HepG2 (cell line): ENCODE measurements around the gene NPAS2. TPM values are rescaled to one million over a fixed set of nuclear protein-coding genes. Genes with fewer than 3 reads are reported as not detected.

Experiments used
- ATAC-seq: fragments of 200-7000 bp; cut with Tn5 transposase; 3 replicates; pipeline ENCODE4 v1.9.1; 2020; ENCODE audit warnings: mild to moderate bottlenecking, moderate library complexity
- Bru-seq: library from RNA; stranded (reverse); fragments of 400-500 nt; gene quantifications from one replicate; lab custom pipeline; 2021; lab: Mats Ljungman, UMichigan
- BruChase-seq, 2 experiments: library from RNA; stranded (reverse); fragments of 400-500 nt; gene quantifications; one replicate each; lab custom pipeline; 2021; lab: Mats Ljungman, UMichigan
- BruUV-seq: library from RNA; stranded (reverse); fragments of 400-500 nt; replicated peaks from 2 replicates; lab custom pipeline; 2021; lab: Mats Ljungman, UMichigan
- CTCF ChIA-PET: fragments of 300-600 bp; formaldehyde crosslinking; extraction: SDS; loops from one replicate; lab custom pipeline; 2021; ENCODE audit warnings: low total read pairs, inconsistent platforms, low intra/inter-chr PET ratio; lab: Yijun Ruan, JAX
- POLR2A ChIA-PET: fragments of 350-600 bp; sonication (Branson Sonifier 250); formaldehyde crosslinking; loops from one replicate; lab custom pipeline; 2020; ENCODE audit warnings: antibody characterized with exemption, inconsistent platforms; lab: Yijun Ruan, JAX
- DNase-seq: peaks from one replicate; pipeline ENCODE4 v3.0.0-alpha.2; 2015; ENCODE audit warnings: low spot score
- FAIRE-seq: peaks from 3 replicates; lab custom pipeline; 2011; peaks lifted over from hg19 to GRCh38; lab: Jason Lieb, UNC
- H2AFZ ChIP-seq: one replicate; pipeline ENCODE4 v1.6.1; 2011; ENCODE audit warnings: low read length, inconsistent platforms
- H3K27ac ChIP-seq: fragments of 300-600 bp; 3 replicates; pipeline ENCODE4 v1.8.0; 2011; ENCODE audit warnings: mixed run types, mild to moderate bottlenecking, mixed read lengths, low read length, inconsistent platforms; ENCODE audit not compliant: insufficient read depth; ENCODE audit errors: extremely low read length
- H3K27me3 ChIP-seq, 2 experiments: fragments of 200-600 bp in 1 of 2; 2 replicates in 1 of 2; 3 replicates in 1 of 2; pipeline versions ENCODE4 v1.6.0 to v1.8.0; 2011; ENCODE audit warnings: low read length in 2 of 2, mild to moderate bottlenecking in 2 of 2, moderate library complexity in 2 of 2, inconsistent platforms in 1 of 2; ENCODE audit not compliant: insufficient read depth in 2 of 2, control insufficient read depth in 1 of 2
- H3K36me3 ChIP-seq, 2 experiments: fragments of 200-600 bp in 1 of 2; replicated peaks in 1 of 2; 2 replicates in 1 of 2; 3 replicates in 1 of 2; pipeline versions ENCODE4 v1.5.1 to v1.8.0; 2011; ENCODE audit warnings: low read length in 2 of 2, inconsistent platforms in 1 of 2; ENCODE audit not compliant: insufficient read depth in 2 of 2, control insufficient read depth in 1 of 2
- H3K4me1 ChIP-seq: 2 replicates; pipeline ENCODE4 v1.5.1; 2012; ENCODE audit warnings: low read length, inconsistent platforms; ENCODE audit not compliant: insufficient read depth
- H3K4me2 ChIP-seq: 2 replicates; pipeline ENCODE4 v1.6.0; 2011; ENCODE audit warnings: low read depth, low read length, inconsistent platforms
- H3K4me3 ChIP-seq, 3 experiments: fragments of 200-600 bp in 1 of 3; sonication (generic), shearing (Covaris generic) in 1 of 3; replicated peaks in 1 of 3; 2 replicates each; pipeline ENCODE4 v1.5.1; 2011 to 2016; ENCODE audit warnings: low read length in 3 of 3, inconsistent platforms in 2 of 3, low read depth in 2 of 3, mild to moderate bottlenecking in 2 of 3, control low read depth in 1 of 3, mixed read lengths in 1 of 3; ENCODE audit not compliant: insufficient read depth in 1 of 3
- H3K79me2 ChIP-seq: one replicate; pipeline ENCODE4 v1.6.1; 2011; ENCODE audit warnings: low read length, inconsistent platforms; ENCODE audit not compliant: insufficient read depth
- H3K9ac ChIP-seq: 2 replicates; pipeline ENCODE4 v1.6.0; 2011; ENCODE audit warnings: mild to moderate bottlenecking, low read depth, low read length, inconsistent platforms; ENCODE audit not compliant: insufficient read depth
- H3K9me3 ChIP-seq: 2 replicates; pipeline ENCODE4 v1.5.1; 2012; ENCODE audit warnings: mild to moderate bottlenecking, low read length
- H4K20me1 ChIP-seq: 2 replicates; pipeline ENCODE4 v1.6.0; 2011; ENCODE audit warnings: inconsistent platforms, mild to moderate bottlenecking, low read length, moderate library complexity; ENCODE audit not compliant: insufficient read depth
- CBX1 ChIP-seq: IDR thresholded peaks from one replicate; pipeline ENCODE4 v1.6.1; 2016; ENCODE audit warnings: antibody characterized with exemption, low read depth
- ETV5 ChIP-seq: IDR thresholded peaks from 2 replicates; pipeline ENCODE4 v1.6.1; 2018; ENCODE audit warnings: missing biosample characterization, missing genetic modification reagents, inconsistent platforms, borderline replicate concordance
- GMEB1 ChIP-seq: sonication (generic); formaldehyde crosslinking; IDR thresholded peaks from 2 replicates; pipeline ENCODE4 v1.5.1; 2020; ENCODE audit warnings: missing genetic modification reagents, mild to moderate bottlenecking, borderline replicate concordance
- KMT2A ChIP-seq: sonication (generic); formaldehyde crosslinking; IDR thresholded peaks from 2 replicates; pipeline ENCODE4 v1.4.0; 2020; ENCODE audit warnings: missing genetic modification reagents
- TFE3 ChIP-seq: IDR thresholded peaks from 2 replicates; pipeline ENCODE4 v1.6.1; 2016
- ZFP36L1 ChIP-seq: sonication (generic); formaldehyde crosslinking; IDR thresholded peaks from 2 replicates; pipeline ENCODE4 v1.8.0; 2022; ENCODE audit warnings: mild to moderate bottlenecking, missing genetic modification reagents, moderate library complexity
- ZNF782 ChIP-seq: sonication (generic); formaldehyde crosslinking; IDR thresholded peaks from 2 replicates; pipeline ENCODE4 v1.4.0; 2020; ENCODE audit warnings: missing genetic modification reagents, mild to moderate bottlenecking, borderline replicate concordance
- WGBS: methylation state at CpG from one replicate; pipeline ENCODE4 v1.1.6; 2017; ENCODE audit warnings: low lambda C conversion rate; 5-methylcytosine and 5-hydroxymethylcytosine counted together
- in situ Hi-C: cut with HindIII; loops from 2 replicates; pipeline ENCODE4 v1.10.0; 2017; ENCODE audit warnings: low pct_unique_long_range_greater_than_20kb; ENCODE audit not compliant: extremely low pct_ligation_motif_present
- intact Hi-C: fragments of 100-400 bp; cut with micrococcal nuclease; formaldehyde crosslinking; loops from one replicate; pipeline ENCODE4 v1.10.0; 2022; ENCODE audit not compliant: unreplicated experiment
- long read RNA-seq, 2 experiments: library from RNA in 1 of 2; library from polyadenylated mRNA in 1 of 2; stranded (forward) in 1 of 2; unstranded in 1 of 2; transcript quantifications; one replicate each; pipeline ENCODE4 v2.0.0, GENCODE V29; 2019 to 2022
- polyA minus RNA-seq, 3 experiments: library from RNA; depleted of rRNA, polyadenylated mRNA; stranded (reverse); fragments of >200 nt; gene quantifications; 2 replicates each; pipeline ENCODE4 v1.2.3, GENCODE V29; 2011; ENCODE audit warnings: low replicate concordance in 1 of 3
- polyA plus RNA-seq, 8 experiments: library from polyadenylated mRNA; depleted of rRNA in 3 of 8; stranded (reverse) in 7 of 8; unstranded in 1 of 8; fragments of >200 nt; fragmentation: Illumina TruSeq in 4 of 8; extraction: Trizol in 4 of 8; gene quantifications; 2 replicates each; pipeline versions ENCODE4 v1.2.1 to v1.2.3, GENCODE V29; 2011 to 2016; ENCODE audit warnings: low read depth in 4 of 8, missing spikeins in 1 of 8, mixed read lengths in 1 of 8; ENCODE audit not compliant: insufficient read depth in 1 of 8
- total RNA-seq, 5 experiments: library from RNA; depleted of rRNA; stranded (reverse); fragments of >200 nt; fragmentation: Illumina TruSeq; extraction: Trizol; gene quantifications; 2 replicates each; pipeline ENCODE4 v1.2.3, GENCODE V29; 2016; ENCODE audit warnings: low read depth in 1 of 5
- TF ChIP-seq, protein P1 (sequence below): sonication (generic); formaldehyde crosslinking; IDR thresholded peaks from 2 replicates; pipeline ENCODE4 v1.5.0; 2020; ENCODE audit warnings: missing genetic modification reagents

The NPAS2 gene, protein sequence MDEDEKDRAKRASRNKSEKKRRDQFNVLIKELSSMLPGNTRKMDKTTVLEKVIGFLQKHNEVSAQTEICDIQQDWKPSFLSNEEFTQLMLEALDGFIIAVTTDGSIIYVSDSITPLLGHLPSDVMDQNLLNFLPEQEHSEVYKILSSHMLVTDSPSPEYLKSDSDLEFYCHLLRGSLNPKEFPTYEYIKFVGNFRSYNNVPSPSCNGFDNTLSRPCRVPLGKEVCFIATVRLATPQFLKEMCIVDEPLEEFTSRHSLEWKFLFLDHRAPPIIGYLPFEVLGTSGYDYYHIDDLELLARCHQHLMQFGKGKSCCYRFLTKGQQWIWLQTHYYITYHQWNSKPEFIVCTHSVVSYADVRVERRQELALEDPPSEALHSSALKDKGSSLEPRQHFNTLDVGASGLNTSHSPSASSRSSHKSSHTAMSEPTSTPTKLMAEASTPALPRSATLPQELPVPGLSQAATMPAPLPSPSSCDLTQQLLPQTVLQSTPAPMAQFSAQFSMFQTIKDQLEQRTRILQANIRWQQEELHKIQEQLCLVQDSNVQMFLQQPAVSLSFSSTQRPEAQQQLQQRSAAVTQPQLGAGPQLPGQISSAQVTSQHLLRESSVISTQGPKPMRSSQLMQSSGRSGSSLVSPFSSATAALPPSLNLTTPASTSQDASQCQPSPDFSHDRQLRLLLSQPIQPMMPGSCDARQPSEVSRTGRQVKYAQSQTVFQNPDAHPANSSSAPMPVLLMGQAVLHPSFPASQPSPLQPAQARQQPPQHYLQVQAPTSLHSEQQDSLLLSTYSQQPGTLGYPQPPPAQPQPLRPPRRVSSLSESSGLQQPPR
- total RNA-seq (2016; rRNA removed; fragmentation: Illumina TruSeq; extraction: Trizol) (14.8 and 16.8 TPM in 2 replicates), polyA plus RNA-seq (2011; rRNA removed) (37.5 and 48.9 TPM in 2 replicates), polyA minus RNA-seq (2011; rRNA and poly(A)+ RNA removed; ENCODE audit: low replicate concordance) (6.3 and 50.0 TPM in 2 replicates), Bru-seq, nascent RNA (percentile 93 among the genes with signal in this experiment), BruChase-seq, experiment 1, labeled RNA remaining after a 6-hour chase (percentile 87 among the genes with signal in this experiment), BruChase-seq, experiment 2, labeled RNA remaining after a 2-hour chase (percentile 92 among the genes with signal in this experiment)
- total RNA-seq (2016; cell fraction: cytosol; rRNA removed; fragmentation: Illumina TruSeq; extraction: Trizol; ENCODE audit: low read depth), result 22.8 and 25.5 TPM in 2 replicates
- total RNA-seq (2016; cell fraction: insoluble cytoplasmic fraction; rRNA removed; fragmentation: Illumina TruSeq; extraction: Trizol), result 15.0 and 18.3 TPM in 2 replicates
- 27.5 and 27.7 TPM in 2 replicates for total RNA-seq (2016; cell fraction: membrane; rRNA removed; fragmentation: Illumina TruSeq; extraction: Trizol)
- total RNA-seq (2016; cell fraction: nucleus; rRNA removed; fragmentation: Illumina TruSeq; extraction: Trizol), result 28.5 and 41.7 TPM in 2 replicates
- 22.7 and 29.0 TPM in 2 replicates for polyA plus RNA-seq (2011; cell fraction: cytosol; rRNA removed)
- 178 and 216 TPM in 2 replicates for polyA plus RNA-seq (2011; cell fraction: nucleus; rRNA removed)
- polyA plus RNA-seq (2012), result 24.2 and 33.9 TPM in 2 replicates
- polyA plus RNA-seq (2016; cell fraction: cytosol; fragmentation: Illumina TruSeq; extraction: Trizol; ENCODE audit: low read depth), result 23.0 and 27.5 TPM in 2 replicates
- 31.5 and 44.8 TPM in 2 replicates for polyA plus RNA-seq (2016; cell fraction: insoluble cytoplasmic fraction; fragmentation: Illumina TruSeq; extraction: Trizol; ENCODE audit: low read depth)
- 52.0 and 66.4 TPM in 2 replicates for polyA plus RNA-seq (2016; cell fraction: membrane; fragmentation: Illumina TruSeq; extraction: Trizol; ENCODE audit: low read depth)
- 112 and 136 TPM in 2 replicates for polyA plus RNA-seq (2016; cell fraction: nucleus; fragmentation: Illumina TruSeq; extraction: Trizol; ENCODE audit: insufficient read depth, low read depth)
- polyA minus RNA-seq (2011; cell fraction: cytosol; rRNA and poly(A)+ RNA removed), result 39.0 and 60.4 TPM in 2 replicates
- 83.3 and 89.8 TPM in 2 replicates for polyA minus RNA-seq (2011; cell fraction: nucleus; rRNA and poly(A)+ RNA removed)
- long read RNA-seq, experiment 1, partial matches to known transcripts, result 6 of 13 reads
- long read RNA-seq, experiment 1, other reads (novel, unspliced or antisense), result 7 of 13 reads
- long read RNA-seq, experiment 2, full-length matches to known transcripts, result 2 of 70 reads
- long read RNA-seq, experiment 2, partial matches to known transcripts, result 19 of 70 reads
- long read RNA-seq, experiment 2, other reads (novel, unspliced or antisense), result 49 of 70 reads

DNA sequence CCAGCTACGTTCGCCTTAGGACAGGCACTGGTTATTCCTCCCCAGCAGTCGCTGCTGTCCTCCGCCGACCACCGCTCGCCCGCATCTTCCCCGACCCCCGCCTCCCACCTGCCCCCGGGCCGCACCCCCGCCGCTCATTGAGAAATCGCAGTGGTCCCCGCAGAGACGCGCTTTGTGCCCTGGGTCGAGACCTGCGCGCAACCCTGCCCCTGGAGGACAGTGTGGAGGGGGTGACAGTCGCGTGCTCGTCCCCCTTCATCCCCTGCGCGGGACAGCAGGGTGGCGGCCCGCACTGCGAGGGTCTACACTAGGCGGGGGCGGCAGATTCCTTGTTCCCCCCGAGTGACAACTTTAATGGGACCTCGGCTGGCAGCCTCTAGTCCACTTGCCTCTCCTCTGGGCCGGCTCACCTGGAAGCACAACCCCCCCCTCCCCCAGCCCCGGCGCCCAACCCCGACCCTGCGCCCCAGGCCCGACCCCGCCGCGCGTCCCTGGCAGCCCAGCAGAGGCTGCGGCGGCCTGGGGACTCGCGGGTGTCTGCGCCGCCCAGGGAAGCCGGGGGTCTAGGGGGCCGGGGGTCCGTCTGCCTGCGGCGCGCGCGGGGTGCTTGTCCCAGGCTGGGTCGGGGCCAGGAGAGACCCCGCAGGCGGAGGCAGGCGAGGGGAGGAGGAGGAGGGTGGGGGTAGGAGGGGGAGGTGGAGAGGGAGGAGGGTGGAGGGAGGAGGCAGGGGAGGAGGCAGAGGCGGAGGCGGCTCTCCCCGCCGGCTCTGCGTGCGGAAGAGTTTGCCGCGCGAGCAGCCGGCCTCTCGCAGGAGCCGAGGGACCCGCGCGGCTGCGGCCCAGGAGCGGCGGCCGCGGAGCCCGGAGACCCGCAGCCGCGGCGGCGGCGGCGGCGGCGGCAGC, at the start of gene NPAS2:
Gene NPAS2 (plus strand): TSS at position 770 of the 903 bp plus-strand sequence. CDS start 84,616 bp downstream, outside the sequence.
- peak; percentile 35 for DNase-seq
- peak; percentile 72 for ATAC-seq
- intact Hi-C loops (loop anchor here (1.0 to 2.0 kb wide), 2 partner anchors 55 to 89 kb away; no protein-coding TSS in a partner anchor), in situ Hi-C loops (loop anchor here (5.0 kb wide), 3 partner anchors 37 to 87 kb away; no protein-coding TSS in a partner anchor)
- Histone ChIP-seq H3K27ac (peak within 1 kb of the TSS; percentile 67), H3K4me3 (peak within 1 kb of the TSS; percentile 76 to 96 (median 87)), H2AFZ (no peak within 1 kb of the TSS), H3K4me2 (peak within 1 kb of the TSS; percentile 93), H3K9me3 (no peaks in the 10 kb centered on the region), H4K20me1 (peaks cover 15% of the 10 kb centered on the region), H3K4me1 (peaks cover 71% of the 10 kb centered on the region), H3K9ac (peak within 1 kb of the TSS; percentile 93), H3K36me3 (0 out of 5 replicates have a peak, but pooled peaks cover 0 to 2% of the 10 kb centered on the region in 2 experiments), H3K79me2 (peaks cover 44% of the 10 kb centered on the region), H3K27me3 (no peaks in the 10 kb centered on the region; a peak in 1 of 5 replicates)
- WGBS, result 2% methylated on average over 44 of the region's 91 CpGs
- POLR2A ChIA-PET, result interaction anchor here (0.7 to 2.6 kb wide), 13 partner anchors 8 to 182 kb away, joined by 3 to 22 read pairs (median 5); partner anchors contain the start of gene RPL31
- BruUV-seq, result no TSS peak
- CTCF ChIA-PET, result interaction anchor here (1.0 to 1.8 kb wide), 4 partner anchors 84 to 89 kb away, joined by 4 to 12 read pairs (median 4); no protein-coding TSS in a partner anchor
- FAIRE-seq, result no peak
- TF ChIP-seq GMEB1 (CRISPR knock-in tag) (no peak), ETV5 (CRISPR knock-in tag) (no peak), CBX1 (peak; percentile 22), KMT2A (CRISPR knock-in tag) (no peak; the same call in 1 of the 2 replicates), ZNF782 (CRISPR knock-in tag) (no peak), TFE3 (peak; percentile 15; the same call in 1 of the 2 replicates), ZFP36L1 (CRISPR knock-in tag) (no peak)
- TF ChIP-seq, protein P1, sequence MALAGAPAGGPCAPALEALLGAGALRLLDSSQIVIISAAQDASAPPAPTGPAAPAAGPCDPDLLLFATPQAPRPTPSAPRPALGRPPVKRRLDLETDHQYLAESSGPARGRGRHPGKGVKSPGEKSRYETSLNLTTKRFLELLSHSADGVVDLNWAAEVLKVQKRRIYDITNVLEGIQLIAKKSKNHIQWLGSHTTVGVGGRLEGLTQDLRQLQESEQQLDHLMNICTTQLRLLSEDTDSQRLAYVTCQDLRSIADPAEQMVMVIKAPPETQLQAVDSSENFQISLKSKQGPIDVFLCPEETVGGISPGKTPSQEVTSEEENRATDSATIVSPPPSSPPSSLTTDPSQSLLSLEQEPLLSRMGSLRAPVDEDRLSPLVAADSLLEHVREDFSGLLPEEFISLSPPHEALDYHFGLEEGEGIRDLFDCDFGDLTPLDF, result no peak
